ENCODE results near the gene PTPRG.

DNA sequence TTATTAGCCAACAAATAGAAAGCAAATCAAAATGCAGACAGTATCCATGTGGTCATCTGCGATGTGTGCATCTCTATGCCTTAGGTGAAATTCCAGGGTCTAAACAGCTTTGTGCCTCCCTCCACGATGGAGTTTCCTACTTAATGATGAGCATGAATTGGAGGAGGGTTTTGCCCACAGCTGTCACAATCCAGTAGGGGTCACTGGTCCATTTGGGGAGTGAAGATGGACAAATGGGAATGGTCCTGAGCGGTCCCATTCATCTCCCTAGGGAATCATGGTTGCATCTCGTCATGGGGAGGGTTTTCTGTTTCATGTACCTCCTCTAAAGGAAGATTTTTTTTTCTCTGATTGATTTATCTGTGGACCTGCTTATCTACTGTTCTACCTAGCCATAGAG, 358.0 kb downstream of the PTPRG start:
- no peak for TF ChIP-seq CTCF (IDR thresholded peaks at IDR 0.05; ENCODE audit: poor library complexity)
- no peak for TF ChIP-seq EZH2phosphoT487 (IDR thresholded peaks at IDR 0.05; ENCODE audit: low read depth, severe bottlenecking, unreplicated experiment)
